Stimulated activated naive B cell treated with anti-CD40 and anti-IgM and Interleukin-4, amounts not matched to agents 10 μg/mL and 1 μg/mL and 100 μg/mL, for 72 hours (primary cell): Measurements from ENCODE around the gene MCF2L.
A peak's percentile ranks its signal among the peaks of the same experiment; 100 is the strongest.

ENCODE experiments used
- ATAC-seq, 2 donors: fragments of 150-1000 bp; cut with Tn5 transposase; replicated peaks; 2 replicates each; pipeline ENCODE4 v1.10.0; 2021; ENCODE audit warnings: moderate library complexity in 1 of 2
- DNase-seq: peaks from one replicate; pipeline ENCODE4 v3.0.0; 2021
- H3K27ac Mint-ChIP-seq: one replicate; pipeline ENCODE4 v1.8.0; 2022; ENCODE audit warnings: mild to moderate bottlenecking, mixed read lengths
- H3K27me3 Mint-ChIP-seq, 2 donors: one replicate each; pipeline ENCODE4 v1.8.0; 2022; ENCODE audit warnings: mixed read lengths in 2 of 2
- H3K36me3 Mint-ChIP-seq, 2 donors: one replicate each; pipeline ENCODE4 v1.8.0; 2022; ENCODE audit warnings: mixed read lengths in 2 of 2, mild to moderate bottlenecking in 1 of 2
- H3K4me1 Mint-ChIP-seq, 2 donors: one replicate each; pipeline ENCODE4 v1.8.0; 2022; ENCODE audit warnings: mixed read lengths in 2 of 2, mild to moderate bottlenecking in 1 of 2
- H3K4me3 Mint-ChIP-seq, 2 donors: one replicate each; pipeline ENCODE4 v1.8.0; 2022; ENCODE audit warnings: mild to moderate bottlenecking in 2 of 2, mixed read lengths in 2 of 2, moderate library complexity in 1 of 2
- H3K9me3 Mint-ChIP-seq, 2 donors: one replicate each; pipeline ENCODE4 v1.8.0; 2022; ENCODE audit warnings: mixed read lengths in 2 of 2, mild to moderate bottlenecking in 1 of 2

Gene MCF2L

DNA sequence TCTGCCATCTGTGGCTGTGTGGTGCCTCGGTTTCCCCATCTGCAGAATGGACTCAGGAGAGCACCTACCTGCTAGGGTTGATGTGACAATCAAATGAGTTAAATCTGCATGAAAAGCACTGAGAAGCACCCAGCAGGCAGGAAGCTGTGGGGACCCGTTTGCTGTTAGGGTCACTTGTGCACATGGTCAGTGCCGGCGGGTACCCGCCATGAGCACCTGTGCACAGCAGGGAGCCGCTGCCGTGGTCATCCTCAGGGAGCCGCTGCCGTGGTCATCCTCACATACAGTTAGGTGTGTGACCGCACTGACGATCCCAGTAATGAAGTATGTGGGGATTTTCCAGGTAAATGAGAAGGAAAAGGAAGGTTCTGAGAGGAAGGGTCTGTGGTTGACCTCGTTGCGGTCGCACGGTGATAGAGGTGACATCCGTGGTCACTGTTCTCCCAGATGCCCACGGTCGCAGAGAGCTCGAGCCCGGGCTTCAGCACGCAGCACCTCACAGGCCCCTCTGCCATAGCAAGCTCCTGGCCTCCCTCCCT is 6.5 kb downstream of the MCF2L start:
- H3K4me1 Mint-ChIP-seq = peaks cover 6 to 16% of the 10 kb centered on the region in 2 donors
- no peak for ATAC-seq
- H3K27ac Mint-ChIP-seq = no peak overlapping the region
- H3K9me3 Mint-ChIP-seq = peaks cover 5% of the 10 kb centered on the region in 2 donors
- peaks cover 4 to 9% of the 10 kb centered on the region in 2 donors for H3K36me3 Mint-ChIP-seq
- H3K27me3 Mint-ChIP-seq = peaks cover 19 to 27% of the 10 kb centered on the region in 2 donors
- H3K4me3 Mint-ChIP-seq = no peak overlapping the region
- no peak for DNase-seq

DNA sequence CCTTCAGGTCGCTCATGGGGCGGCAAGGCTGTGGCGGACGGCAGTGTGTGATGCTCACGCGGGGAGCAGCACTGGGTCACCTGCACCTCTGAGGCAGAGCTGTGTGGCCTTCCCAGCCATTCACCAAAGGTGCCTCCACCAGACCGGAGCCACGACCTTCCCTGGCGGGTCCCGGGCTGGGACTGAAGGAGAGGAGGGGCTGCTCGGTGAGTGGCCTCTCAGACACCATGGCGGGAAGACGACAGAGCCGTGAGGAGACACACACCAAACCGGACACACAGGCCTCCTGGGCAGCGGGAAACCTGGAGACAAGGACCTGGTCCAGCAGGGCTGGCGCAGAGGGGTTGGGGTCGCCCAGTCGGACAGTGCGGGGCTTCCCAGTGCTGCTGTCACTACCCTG is 7.5 kb downstream of the MCF2L start:
- Mint-ChIP-seq H3K27ac (no peak overlapping the region), H3K4me3 (no peak overlapping the region), H3K27me3 (peaks cover 12 to 24% of the 10 kb centered on the region in 2 donors), H3K9me3 (peaks cover 5% of the 10 kb centered on the region in 2 donors), H3K36me3 (peaks cover 4 to 9% of the 10 kb centered on the region in 2 donors), H3K4me1 (peaks cover 8 to 16% of the 10 kb centered on the region in 2 donors)
- DNase-seq (no peak), ATAC-seq (no peak)

DNA sequence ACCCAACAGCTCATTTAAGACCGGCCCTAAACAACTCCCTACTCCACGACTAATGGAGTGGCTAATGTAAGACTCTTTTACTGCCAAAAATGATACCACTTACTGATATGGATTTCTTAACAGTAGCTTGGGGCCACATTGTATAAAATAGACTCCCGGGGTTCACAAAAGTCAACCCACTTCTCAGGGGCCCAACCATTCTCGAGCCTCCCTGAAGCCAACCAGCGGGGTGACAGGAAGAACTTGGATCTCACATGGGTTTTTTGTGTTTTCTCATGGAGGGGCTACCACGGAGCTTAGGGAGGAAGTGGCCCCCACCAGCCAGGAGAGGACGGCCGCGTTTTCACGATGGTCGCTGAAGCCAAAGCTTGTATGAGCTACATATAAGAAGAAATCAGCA is 8.1 kb downstream of the MCF2L start:
- peaks cover 4 to 9% of the 10 kb centered on the region in 2 donors for H3K36me3 Mint-ChIP-seq
- ATAC-seq (no peak), DNase-seq (no peak)
- no peak overlapping the region for H3K27ac Mint-ChIP-seq
- peaks cover 6 to 19% of the 10 kb centered on the region in 2 donors for H3K27me3 Mint-ChIP-seq
- peaks cover 8 to 16% of the 10 kb centered on the region in 2 donors for H3K4me1 Mint-ChIP-seq
- H3K4me3 Mint-ChIP-seq = no peak overlapping the region
- peaks cover 5% of the 10 kb centered on the region in 2 donors for H3K9me3 Mint-ChIP-seq

DNA sequence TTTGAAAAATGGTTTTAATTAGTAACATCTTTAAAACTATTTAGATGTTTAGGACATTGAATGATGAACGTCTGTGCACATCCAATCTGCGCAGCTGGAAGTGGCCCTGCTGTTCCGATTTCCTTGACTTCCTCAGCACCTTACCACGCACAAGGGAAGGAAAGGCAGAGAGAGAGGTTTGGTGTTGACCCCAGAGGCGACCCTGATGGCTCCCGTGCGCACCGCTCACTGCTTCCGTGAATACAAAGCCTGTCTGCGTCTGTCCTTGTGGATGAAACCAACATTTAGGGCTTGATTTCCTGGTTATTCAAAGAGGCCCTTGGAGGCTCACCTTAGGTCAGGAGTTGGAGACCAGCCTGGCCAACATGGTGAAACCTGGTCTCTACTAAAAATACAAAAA is 8.5 kb downstream of the MCF2L start:
- Mint-ChIP-seq H3K4me3 (no peak overlapping the region), H3K27me3 (peaks cover 2 to 15% of the 10 kb centered on the region in 2 donors), H3K36me3 (peaks cover 4 to 5% of the 10 kb centered on the region in 2 donors), H3K9me3 (peaks cover under 1 to 1% of the 10 kb centered on the region in 2 donors), H3K4me1 (peaks cover 8 to 16% of the 10 kb centered on the region in 2 donors), H3K27ac (no peak overlapping the region)
- ATAC-seq (no peak), DNase-seq (no peak)

DNA sequence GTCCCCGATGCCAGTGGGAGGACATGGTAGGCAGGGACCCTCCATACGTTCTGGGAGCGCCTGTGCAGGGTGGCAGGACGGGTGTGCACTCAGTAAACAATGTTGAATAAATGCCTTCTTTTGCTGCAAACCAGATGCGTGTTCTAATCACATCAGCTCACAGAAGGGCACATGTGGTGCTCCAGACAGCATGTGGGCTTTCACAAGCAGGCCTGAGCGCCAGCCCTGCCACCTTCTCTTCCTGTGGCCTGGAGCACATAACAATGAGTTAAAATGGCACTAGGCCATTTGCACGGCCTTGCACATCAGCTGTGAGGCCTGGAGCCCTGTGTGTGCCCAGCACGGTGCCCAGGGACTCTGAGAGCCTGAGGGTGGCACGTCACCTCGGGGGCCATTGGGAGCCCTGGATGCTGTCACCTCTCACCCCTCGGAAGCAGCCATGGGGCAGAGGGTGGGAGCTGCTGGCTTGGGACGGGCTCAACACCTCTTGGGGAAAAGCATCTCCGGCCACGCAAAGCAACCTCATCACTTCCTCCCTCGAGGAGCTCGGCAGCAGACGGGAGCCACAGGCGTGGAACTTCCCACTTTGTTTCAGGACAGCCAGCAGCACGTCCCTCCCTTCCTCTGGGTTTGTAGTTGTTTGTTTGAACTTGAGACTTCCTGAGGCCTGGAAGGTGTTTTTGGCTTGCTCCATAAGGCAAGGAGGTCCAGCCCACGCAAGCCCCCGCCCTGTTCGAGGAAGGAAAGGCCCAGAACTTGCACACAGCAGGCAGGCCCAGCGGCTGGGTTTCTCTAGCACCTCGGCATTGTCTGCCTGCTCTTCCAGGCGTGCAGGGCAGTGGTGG is 9.8 kb downstream of the MCF2L start:
- peaks cover 0 to 18% of the 10 kb centered on the region in 2 donors for H3K27me3 Mint-ChIP-seq
- H3K4me3 Mint-ChIP-seq = no peak overlapping the region
- no peak for ATAC-seq
- H3K4me1 Mint-ChIP-seq = peaks cover 11 to 16% of the 10 kb centered on the region in 2 donors
- peaks cover 4% of the 10 kb centered on the region in 2 donors for H3K36me3 Mint-ChIP-seq
- no peaks in the 10 kb centered on the region for H3K9me3 Mint-ChIP-seq
- no peak for DNase-seq
- no peak overlapping the region for H3K27ac Mint-ChIP-seq

- ATAC-seq (peak in 1 of 2 donors; percentile 4), DNase-seq (no peak)
- Mint-ChIP-seq H3K27ac (no peak overlapping the region), H3K27me3 (peaks cover 0 to 14% of the 10 kb centered on the region in 2 donors), H3K36me3 (peaks cover 0 to 4% of the 10 kb centered on the region in 2 donors), H3K4me1 (peaks cover 11 to 16% of the 10 kb centered on the region in 2 donors), H3K4me3 (no peak overlapping the region), H3K9me3 (no peaks in the 10 kb centered on the region)
These were observed 10.4 kb downstream of the MCF2L start for GRCh38 chr13:112979406-112979902.

DNA sequence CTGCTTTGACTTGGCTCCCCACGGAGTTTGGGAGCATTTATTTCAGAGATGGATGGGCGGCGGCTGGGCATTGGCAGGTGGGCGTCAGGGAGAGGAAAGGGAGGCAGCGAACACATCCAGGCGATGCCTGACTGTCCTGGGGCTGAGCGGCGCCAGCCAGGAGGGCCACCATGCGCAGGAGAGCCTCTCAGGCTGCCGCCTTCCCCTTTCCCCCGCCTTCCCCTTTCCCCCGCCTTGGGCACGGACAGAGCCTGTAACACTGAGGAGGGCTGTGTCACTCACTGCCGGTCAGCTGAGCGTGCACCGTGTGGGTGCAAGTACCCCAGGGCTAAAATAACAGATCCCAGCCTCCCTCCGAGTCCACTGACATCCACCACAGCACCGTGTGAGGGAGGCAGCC is 11.4 kb downstream of the MCF2L start:
- Mint-ChIP-seq H3K27me3 (peaks cover 0 to 14% of the 10 kb centered on the region in 2 donors), H3K27ac (no peak overlapping the region), H3K4me1 (peaks cover 11 to 16% of the 10 kb centered on the region in 2 donors), H3K9me3 (no peaks in the 10 kb centered on the region), H3K4me3 (peak overlapping the region in 1 of 2 donors; percentile 46), H3K36me3 (peaks cover 0 to 4% of the 10 kb centered on the region in 2 donors)
- DNase-seq = no peak
- ATAC-seq = peak in 1 of 2 donors; percentile 43

DNA sequence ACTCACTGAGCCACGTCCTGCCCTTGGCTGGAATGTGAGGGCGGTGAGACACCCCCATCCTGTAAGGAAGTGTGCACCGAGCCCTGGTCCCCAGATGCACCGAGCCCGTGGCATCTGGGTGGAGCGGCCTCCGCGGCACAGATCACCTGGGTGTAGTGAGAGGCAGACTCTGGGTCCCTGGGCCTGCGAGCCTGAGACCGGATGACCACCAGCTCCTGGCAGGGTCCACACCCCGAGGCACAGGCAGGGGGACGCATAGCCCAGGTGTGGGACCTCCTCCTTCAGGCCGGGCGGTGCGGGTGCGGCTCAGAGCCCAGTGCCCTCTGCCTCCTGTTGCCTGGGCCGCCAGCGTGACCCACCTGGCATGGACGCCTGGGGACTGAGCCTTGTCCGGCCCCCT is 12.4 kb downstream of the MCF2L start:
- ATAC-seq (no peak), DNase-seq (no peak)
- H3K4me1 Mint-ChIP-seq = peaks cover 11 to 16% of the 10 kb centered on the region in 2 donors
- H3K9me3 Mint-ChIP-seq = no peaks in the 10 kb centered on the region
- H3K27me3 Mint-ChIP-seq = peaks cover 0 to 14% of the 10 kb centered on the region in 2 donors
- H3K4me3 Mint-ChIP-seq = no peak overlapping the region
- H3K27ac Mint-ChIP-seq = no peak overlapping the region
- H3K36me3 Mint-ChIP-seq = peaks cover 4 to 5% of the 10 kb centered on the region in 2 donors

DNA sequence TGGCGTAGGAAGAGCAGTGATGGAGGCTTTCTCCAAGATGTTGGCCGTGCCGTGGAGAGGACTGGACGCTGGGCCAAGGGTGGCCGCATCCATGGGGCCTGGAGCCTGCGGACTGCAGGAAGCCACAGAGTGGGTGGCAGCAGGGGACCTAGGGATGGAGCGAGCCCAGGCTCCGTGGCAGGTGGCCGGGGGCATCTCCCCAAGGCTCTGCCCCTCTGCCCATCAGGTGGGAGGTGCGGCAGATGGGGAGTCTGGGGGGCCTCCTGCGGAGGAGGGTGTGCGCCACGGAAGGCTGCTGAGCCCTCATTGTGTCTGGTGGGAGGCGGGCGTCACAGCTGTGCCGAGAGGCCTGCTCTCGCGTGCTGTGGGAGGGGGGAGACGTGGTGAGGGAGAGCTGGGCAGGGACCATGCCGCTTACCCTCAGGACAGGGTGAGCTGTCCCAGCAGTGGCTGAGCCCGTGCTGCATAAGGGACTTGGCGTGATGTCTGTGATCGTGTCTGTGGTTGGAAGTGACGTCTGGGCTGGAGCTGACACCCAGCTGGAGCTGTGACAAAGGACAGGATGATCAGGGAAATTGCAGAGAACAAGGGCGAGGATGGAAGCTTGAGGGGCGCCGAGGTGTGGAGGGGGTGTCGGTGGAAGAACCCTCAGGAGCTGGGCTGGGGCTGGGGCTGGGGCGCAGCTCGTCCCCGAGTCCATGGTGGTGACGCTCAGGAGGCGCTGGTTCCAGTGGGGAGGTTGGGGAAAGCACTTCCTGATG is 13.4 kb downstream of the MCF2L start:
- no peak for ATAC-seq

GRCh38 chr13:112983042-112983305 is 14.0 kb downstream of the MCF2L start:
- Mint-ChIP-seq H3K27me3 (peaks cover 0 to 11% of the 10 kb centered on the region in 2 donors), H3K4me1 (peaks cover 11 to 16% of the 10 kb centered on the region in 2 donors), H3K27ac (no peak overlapping the region), H3K36me3 (peaks cover 0 to 5% of the 10 kb centered on the region in 2 donors), H3K9me3 (no peaks in the 10 kb centered on the region), H3K4me3 (no peak overlapping the region)
- ATAC-seq (no peak), DNase-seq (no peak)

More for the DNA sequence above, 13.4 kb downstream of the MCF2L start:
- Mint-ChIP-seq H3K4me1 (peaks cover 11 to 16% of the 10 kb centered on the region in 2 donors), H3K4me3 (no peak overlapping the region), H3K27ac (no peak overlapping the region), H3K27me3 (peaks cover 0 to 11% of the 10 kb centered on the region in 2 donors), H3K36me3 (peaks cover 0 to 5% of the 10 kb centered on the region in 2 donors), H3K9me3 (no peaks in the 10 kb centered on the region)
- DNase-seq = no peak

GRCh38 chr13:112983428-112984196 is 14.6 kb downstream of the MCF2L start:
- Mint-ChIP-seq H3K4me1 (peaks cover 11% of the 10 kb centered on the region in 2 donors), H3K9me3 (no peaks in the 10 kb centered on the region), H3K36me3 (peaks cover 0 to 5% of the 10 kb centered on the region in 2 donors), H3K27me3 (peaks cover 0 to 11% of the 10 kb centered on the region in 2 donors), H3K4me3 (no peak overlapping the region), H3K27ac (no peak overlapping the region)
- ATAC-seq (no peak), DNase-seq (no peak)

DNA sequence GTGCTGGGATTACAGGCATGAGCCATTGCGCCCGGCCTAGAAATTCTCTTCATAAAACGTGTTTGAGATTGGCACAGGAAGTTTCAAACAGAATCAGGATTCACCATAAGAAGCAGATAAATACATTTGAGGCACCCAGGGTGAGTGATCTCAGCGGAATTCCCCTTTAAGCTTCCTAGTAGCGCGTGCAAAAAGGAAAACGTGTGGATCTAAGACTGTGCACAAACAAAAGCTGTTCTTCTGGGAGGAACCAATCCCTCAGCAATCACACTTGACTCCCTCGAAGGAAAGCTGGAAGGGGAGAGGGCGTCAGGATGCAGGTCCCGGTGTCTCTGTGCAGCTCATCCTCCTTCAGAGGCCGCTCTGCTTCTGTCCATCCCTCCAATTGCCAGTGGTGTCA is 15.5 kb downstream of the MCF2L start:
- H3K27me3 Mint-ChIP-seq = peaks cover 0 to 11% of the 10 kb centered on the region in 2 donors
- H3K36me3 Mint-ChIP-seq = peaks cover 1 to 6% of the 10 kb centered on the region in 2 donors
- peaks cover under 1% of the 10 kb centered on the region in 2 donors for H3K9me3 Mint-ChIP-seq
- peaks cover 5 to 8% of the 10 kb centered on the region in 2 donors for H3K4me1 Mint-ChIP-seq
- peak overlapping the region in 1 of 2 donors; percentile 59 for H3K4me3 Mint-ChIP-seq
- H3K27ac Mint-ChIP-seq = no peak overlapping the region
- DNase-seq = no peak
- ATAC-seq = no peak

DNA sequence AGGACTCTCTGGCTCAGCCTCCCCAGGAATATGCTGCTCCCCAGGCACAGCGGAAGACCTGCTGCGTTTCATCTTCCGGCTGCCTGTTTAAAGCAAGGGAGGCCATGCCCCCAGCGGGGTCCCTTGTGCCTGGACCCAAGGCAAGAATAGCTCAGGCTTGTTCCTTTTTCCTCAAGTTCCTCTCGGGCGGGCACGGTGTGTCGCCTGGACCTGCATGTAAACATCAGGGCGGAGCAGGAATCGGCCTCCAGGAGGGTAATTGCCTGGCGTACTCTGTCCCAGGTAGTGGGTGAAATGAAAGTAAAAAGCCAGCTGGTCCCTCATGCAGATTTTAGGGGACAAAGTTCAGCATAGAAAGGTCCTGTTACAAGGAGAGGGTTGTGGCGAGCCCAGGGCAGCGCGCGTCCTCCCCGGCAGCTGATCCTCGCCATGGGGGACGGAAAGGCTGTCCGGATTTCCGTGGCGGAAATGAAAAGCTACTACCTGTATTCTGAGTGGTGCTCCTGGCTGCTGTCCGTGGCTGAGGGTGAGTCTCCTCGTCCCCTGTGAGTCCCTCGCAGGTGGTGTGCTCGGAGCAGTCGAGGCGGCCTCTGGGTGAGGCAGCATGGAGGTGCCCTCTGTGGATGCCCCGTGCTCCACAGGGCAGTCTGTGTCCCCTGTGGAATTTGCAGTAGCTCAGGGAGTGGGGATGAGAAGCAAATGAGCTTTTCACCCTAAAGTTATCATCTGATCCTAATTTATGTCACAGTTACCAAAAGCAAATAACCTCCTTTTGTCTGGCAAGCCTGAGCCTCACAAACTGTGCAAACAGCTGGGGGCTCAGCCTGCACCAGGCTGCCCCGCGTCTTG is 16.2 kb downstream of the MCF2L start:
- no peak for ATAC-seq

More for the DNA sequence above, 16.2 kb downstream of the MCF2L start:
- H3K4me3 Mint-ChIP-seq = peak overlapping the region in 1 of 2 donors; percentile 59
- H3K27ac Mint-ChIP-seq = no peak overlapping the region
- H3K9me3 Mint-ChIP-seq = peaks cover 4 to 7% of the 10 kb centered on the region in 2 donors
- H3K36me3 Mint-ChIP-seq = peaks cover 7 to 13% of the 10 kb centered on the region in 2 donors
- H3K27me3 Mint-ChIP-seq = peaks cover 0 to 11% of the 10 kb centered on the region in 2 donors
- no peak for DNase-seq
- H3K4me1 Mint-ChIP-seq = peaks cover 2 to 8% of the 10 kb centered on the region in 2 donors
